TTC549 (cell line): ENCODE data around the gene SPTLC1.
"Not testable (repeated sequence)": the region's sequence is repeated elsewhere in the genome, so short reads cannot be mapped to it uniquely, and the experiment has no call there.

Source experiments
- FAIRE-seq: peaks from 2 replicates; lab custom pipeline; 2012; peaks lifted over from hg19 to GRCh38; lab: Jason Lieb, UNC

SPTLC1 gene

DNA sequence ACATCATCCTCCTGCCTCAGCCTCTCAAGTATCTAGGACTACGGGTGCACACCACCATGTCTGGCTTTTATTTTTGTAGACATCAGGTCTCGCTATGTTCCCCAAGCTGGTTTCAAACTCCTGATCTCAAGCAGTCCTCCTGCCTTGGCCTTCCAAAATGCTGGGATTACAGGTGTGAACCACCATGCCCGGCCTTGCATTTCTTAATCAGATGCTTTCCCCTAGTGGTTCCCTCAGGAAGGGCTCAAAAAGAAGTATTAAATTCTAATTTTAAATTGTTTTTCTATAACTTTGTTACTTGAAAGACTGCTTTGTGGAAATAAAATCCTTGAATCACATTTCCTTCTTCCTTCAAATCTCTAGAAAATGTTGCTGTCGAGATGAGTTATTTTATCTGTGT is 85.7 kb downstream of the SPTLC1 start:
- FAIRE-seq = no peak

DNA sequence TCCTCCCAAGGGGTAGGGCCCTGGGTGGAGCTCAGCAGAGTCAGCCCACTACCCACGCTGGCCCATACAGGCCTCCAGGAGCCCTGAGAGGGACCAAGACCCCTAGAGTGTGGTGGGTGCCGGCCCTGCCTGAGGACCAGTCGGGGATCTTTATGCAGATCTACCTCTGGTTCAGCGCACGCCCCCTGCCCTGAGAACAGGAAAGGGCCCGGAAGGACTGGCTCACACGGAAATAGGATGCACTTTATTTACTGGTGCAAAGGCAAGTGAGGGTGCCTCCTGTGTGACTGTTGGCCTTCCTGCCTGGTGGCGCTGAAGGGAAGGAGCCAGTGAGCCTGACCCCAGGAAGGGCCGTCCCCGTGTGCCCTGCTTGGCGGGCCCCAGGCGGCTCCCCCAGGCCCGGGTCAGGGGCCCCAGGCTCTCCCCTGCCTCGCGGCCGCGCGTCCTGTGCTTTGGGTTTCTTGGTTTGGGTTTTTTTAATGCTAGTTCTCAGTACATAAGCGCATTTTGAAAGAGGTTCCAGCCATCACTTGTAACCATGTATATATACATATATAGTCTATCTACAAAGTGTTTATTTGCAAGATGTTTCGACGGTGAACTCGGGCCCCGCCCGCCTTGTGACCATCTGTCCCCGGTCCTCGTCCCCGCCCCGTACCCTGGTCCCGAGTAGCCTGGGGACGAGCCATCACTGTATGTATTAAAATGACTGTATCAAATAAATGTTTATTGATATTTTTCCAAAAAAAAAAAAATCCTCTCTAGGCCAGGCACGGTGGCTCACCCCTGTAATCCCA is 88.8 kb downstream of the SPTLC1 start:
- no peak for FAIRE-seq

DNA sequence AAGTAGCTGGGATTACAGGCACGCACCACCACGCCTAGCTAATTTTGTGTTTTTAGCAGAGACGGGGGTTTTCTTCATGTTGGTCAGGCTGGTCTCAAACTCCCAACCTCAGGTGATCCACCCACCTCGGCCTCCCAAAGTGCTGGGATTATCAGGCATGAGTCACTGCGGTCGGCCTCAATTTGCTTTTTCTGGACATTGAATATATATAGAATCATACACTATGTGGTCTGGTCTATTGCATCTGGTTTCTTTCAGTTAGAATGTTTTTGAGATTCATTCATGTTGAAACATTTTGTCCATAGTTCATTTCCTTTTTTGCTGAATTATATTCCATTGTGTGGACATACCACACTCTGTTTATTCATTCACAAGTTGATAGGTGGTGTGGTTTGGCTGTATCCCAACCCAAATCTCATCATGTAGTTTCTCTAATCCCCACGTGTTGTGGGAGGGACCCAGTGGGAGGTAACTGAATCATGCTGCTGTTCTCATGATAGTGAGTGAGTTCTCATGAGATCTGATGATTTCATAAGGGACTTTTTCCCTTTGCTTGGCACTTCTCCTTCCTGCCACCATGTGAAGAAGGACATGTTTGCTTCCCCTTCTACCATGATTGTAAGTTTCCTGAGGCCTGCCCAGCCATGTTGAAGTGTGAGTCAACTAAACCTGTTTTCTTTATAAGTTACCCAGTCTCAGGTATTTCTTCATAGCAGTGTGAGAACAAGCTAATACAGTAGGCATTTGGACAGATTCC is 93.2 kb downstream of the SPTLC1 start:
- not testable (repeated sequence) for FAIRE-seq

DNA sequence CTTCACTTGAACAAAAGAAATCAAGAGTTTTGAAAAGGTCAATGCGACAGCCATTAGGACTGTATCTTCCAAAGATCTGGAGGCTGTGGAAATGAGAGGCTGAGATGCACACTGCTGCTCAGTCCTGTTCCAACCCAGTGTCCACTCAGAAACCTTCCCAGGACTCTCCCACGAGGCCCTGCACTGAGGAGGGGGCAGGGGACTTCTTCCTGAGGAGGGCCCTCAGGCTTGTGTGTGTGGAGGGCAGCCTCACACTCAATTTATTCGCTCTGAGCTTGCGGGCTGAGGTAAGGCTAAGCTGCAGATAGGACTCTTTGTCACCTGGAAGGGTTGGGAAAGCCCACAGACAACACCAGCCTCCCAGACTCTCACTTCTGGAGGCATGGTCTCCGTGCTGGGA is 95.6 kb downstream of the SPTLC1 start:
- FAIRE-seq = no peak

DNA sequence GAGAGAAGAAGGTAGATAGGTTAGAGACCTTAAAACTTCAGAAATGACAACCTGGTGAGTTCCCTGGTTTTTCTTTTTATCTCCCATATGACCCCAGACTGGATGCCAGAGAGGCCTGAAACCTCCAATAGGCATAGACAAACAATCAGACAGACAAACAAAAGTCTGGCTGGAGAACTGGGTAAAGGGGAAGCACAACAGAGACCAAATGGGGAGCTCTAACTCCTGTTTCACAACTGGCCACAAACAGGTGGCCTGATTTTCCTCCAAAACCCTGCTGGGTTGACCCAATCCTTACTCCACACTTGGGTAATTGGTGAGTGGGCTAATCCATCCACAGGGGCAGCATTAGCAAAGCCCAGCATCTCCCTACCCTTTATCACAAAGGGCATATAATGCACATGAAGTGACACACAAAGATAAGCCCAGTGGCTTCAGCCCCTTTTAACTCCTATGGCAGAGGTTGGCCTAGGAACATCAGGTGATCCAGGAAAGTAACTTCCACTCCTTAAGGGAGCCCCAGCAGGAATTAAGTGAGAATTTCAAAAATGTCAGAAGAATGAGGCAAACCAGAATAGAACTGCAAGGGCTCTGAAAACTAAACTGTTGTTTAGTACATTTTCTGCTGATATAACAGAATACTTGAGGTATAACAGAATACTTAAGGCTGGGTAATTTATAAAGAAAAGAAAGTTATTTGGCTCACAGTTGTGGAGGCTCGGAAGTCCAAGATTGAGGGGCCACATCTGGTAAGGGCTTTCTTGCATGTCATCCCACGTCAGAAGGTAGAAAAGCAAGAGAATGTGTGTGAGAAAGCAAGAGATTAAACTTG is 104.3 kb downstream of the SPTLC1 start:
- FAIRE-seq = no peak

DNA sequence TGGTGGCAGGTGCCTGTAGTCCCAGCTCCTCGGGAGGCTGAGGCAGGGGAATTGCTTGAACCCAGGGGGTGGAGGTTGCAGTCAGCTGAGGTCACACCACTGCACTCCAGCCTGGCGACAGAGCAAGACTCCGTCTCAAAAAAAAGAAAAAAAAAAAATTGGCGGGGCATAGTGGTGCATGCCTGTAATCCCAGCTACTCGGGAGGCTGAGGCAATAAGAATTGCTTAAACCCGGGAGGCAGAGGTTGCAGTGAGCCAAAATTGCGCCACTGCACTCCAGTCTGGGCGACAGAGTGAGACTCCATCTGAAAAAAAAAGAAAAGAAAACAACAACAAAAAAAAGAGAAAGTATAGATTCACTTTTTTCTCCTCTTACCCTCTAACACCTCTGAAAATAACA is 105.0 kb downstream of the SPTLC1 start:
- FAIRE-seq = not testable (repeated sequence)

DNA sequence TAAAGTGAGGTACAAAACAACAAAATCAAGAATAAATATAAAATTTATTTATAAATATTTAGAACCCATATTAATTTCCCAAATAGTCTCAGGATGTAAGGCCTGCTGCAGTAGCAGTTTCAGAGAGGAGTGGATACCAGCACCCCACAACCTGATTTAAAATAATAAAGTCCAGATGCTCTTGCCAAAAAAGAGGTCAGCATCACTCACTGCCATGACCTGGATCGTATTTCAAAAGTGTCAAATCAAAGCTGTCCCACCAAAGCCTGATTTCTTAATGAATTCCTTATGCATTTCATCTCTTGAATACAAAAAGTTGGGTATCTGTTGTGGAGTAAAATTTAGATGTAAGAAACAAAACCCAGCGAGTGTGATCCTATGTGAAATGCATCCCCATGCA is 107.2 kb downstream of the SPTLC1 start:
- no peak for FAIRE-seq

DNA sequence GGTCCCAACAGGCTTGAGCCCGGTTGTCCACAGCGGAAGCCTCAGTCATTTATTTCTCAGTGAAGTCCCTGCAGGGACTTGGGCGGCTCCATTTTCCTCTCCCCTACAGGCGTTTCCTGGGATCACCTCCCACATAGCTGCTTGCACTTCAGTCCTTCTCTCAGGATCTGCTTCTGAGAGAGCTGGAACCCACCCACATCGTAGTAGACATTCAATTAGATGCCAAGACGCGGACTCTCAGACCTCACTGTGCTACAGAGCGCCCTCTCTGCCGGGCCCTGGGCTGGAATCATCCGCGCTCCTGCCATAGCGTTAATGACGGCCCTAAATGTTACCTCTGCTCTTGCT is 111.2 kb downstream of the SPTLC1 start:
- FAIRE-seq = no peak

DNA sequence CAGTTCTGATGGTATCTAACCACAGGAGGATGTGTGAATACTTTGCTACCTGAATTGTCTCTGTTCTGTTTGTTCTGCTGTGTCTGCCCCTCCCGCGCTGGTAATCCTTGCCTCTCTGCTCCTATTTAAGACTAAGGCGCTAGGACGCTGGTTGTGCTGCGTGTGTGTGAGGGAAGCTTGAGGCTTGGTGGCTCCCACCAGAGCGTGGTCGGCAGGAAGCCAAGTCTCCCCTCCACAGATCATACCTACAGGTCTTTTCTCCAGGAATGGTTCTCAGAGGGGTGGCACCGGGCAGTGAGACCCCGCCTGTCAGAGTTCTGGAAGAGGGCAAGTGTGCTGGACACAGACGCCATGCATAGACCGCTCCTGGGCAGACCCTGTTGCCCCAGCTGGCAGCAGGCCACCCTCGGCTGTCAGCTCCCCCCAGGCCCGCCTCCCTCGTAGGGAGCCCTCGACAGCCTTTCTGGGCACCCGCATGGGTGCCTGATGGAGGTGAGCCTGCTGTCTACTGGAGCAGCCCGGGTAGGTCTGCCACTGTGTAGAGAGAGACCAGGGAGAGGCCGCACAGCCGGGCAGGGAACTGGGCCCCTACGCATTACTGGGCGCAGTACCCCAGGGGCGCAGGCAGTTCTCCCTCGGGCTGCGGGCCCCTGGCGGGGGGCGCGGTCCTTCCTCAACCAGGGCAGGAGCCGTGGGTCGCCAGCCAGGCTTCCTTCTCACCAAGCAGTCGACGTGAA is 111.7 kb downstream of the SPTLC1 start:
- no peak for FAIRE-seq

DNA sequence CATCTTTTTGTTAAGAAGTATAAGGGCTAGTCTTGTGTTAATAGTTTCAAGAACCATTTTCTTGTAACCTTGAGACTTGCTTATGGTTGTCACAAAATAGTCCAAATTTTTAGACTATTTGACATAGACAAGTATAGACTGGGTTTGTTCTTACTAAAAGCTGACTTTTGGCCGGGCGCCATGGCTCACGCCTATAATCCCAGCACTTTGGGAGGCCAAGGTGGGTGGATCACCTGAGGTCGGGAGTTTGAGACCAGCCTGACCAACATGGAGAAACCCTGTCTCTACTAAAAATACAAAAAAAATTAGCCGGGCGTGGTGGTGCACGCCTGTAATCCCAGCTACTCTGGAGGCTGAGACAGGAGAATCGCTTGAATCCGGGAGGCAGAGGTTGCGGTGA is 113.3 kb downstream of the SPTLC1 start:
- not testable (repeated sequence) for FAIRE-seq

DNA sequence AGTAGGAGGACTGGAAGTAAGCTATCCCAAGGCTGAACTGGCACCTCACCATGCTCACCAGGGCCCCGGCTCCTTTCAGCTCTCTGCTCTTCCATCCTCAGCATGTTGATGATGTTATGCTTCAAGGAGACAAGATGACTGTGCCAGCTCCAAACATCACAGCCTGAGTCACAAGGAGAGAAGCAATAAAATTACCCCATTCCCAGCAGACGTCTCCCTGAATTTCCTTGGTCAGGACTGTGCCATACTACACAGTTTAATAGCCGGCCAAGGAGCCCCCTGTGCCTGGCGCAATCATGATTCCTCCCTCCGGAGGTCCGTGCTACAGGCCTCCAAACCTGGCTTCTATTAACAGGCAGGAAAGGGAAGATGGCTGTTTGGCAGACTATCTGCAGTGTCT is 114.0 kb downstream of the SPTLC1 start:
- FAIRE-seq = no peak

DNA sequence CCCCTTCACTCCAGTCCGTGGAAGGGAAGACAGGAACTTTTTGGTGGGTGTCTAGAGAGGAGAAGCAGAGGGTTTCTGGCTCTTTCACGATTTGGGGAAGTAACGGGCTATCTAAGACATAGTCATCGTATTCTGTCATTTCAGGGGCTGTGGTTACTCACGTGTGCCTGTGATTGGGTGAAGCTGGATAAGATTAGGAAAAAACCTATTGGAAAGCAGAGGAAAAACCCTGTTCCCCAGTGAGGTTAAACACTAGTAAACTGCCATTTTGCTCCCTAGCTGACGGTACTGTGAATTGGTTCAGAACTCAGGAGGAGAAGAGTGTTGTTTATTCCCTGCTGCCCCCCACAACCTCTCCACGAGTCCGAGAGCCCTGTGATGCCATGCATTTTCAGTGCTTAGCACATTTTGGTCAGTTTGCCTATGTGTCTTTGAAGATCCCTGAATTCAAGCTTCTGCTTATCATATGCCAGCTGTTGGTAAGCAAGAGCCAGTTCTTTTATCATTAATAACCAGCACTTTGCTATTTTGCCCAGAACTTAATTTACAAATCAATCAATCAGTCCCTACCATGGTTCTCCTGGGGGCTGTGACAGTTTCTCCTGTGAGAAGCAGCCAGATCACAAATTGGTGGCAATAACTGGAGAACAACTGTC is 120.1 kb downstream of the SPTLC1 start:
- no peak for FAIRE-seq

DNA sequence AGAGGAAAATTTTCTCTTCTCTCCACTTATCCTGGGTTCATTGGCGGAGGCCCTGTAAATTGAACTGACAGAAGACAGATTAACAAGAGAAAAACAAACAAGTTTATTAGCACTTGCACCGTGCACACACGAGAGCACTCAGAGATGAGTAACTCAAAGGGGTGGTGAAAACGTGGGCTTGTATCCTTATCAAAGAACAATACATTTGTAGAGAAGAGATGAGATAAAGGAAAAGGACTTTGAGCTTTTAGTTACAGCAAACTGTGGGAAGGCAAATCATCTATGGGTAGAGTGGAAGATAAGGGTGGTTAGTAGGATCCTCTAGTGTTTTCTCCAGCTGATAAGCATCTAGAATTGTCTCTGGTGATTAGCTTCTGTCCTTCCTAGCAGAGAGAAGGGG is 120.8 kb downstream of the SPTLC1 start:
- no peak for FAIRE-seq

DNA sequence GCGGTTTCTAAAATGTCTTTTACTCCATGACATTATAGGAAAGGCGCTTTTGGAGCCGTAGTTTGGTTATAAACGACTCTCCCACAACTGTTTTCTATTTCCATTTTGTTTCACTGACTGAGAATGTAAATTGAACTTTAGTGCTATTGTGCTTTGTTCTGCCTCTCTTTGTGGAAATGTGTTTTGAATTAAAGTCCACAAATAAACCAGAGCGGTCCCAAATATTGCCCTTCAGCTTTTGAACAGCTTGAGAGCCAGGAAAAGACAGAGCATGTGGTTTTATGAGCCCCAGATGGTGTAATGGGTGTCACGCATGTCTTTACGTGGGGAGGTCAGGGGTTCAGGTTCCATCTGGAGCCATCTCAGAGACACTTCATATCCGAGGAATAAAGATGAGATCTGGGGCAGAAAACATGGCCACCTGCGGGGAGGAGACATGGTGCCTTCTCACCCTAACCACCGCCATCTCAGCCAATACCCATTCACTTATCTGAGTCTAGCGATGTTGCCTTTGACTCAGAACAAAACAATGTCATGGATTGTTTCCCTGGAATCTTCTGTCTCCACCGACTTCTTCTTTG is 122.7 kb downstream of the SPTLC1 start:
- no peak for FAIRE-seq

DNA sequence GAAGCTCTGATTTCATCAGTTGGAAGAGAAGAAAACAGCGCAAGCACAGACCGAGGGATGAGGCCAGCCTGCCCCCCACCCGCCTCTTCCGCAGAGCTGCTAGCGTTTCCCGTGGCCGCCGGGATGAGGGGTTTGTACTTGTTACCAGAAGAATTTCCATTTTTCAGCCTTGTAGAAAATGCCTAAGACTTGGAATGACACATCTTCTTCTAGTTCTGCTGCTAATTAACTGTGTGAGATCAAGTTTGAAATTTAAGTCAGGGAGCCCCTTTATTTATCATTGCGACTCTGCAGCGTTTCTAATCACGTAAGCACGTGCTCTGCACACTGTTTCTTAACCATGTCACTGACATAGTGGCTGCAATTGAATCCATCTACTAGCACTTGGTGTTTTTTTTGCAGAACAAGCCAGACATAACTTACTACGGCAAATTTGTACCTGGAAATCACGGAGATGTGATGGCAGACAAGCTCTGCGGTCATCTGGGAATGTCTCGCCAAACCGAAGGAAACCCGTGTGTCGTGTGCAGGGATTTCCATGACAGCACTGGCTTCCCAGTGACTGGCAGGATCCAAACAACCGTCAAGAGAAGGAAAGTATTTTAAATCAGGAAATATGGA is 123.4 kb downstream of the SPTLC1 start:
- FAIRE-seq = no peak

DNA sequence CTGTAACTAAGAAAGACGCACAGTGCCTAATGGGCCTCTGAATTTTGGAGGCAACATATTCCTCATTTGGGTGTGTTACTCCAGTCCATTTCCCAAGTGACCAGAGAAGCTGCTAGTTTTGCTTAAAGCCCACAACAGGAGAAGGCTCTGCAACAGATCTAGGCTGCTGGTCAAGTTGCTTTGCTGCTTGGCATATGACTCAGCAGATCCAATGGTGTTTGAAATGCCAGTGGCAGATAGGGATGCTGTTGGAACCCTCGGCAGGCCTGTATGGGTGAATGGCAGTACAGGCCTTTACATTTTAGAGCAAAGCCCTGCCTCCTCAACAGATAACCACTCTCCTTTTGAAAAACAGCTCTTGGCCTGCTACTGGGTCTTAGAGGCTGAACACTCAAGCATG is 129.0 kb downstream of the SPTLC1 start:
- FAIRE-seq = no peak

DNA sequence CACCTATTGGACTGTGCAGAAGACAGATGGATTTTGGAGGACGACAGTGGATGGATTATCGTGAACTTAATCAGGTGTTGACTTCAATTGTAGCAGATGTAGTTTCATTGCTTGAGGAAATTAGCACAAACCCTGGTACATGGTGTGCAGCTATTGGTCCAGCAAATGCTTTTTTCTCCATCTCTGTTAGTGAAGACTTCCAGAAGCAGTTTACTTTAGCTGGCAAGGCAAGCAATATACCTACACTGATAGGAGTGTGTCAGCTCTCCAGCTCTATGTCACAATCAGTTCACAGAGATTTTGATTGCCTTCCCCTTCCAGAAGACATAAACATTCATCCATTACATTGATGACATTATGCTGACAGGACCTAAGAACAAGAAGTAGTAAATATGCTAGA is 129.5 kb downstream of the SPTLC1 start:
- FAIRE-seq = no peak
